Activated CD4-positive, CD25-positive, alpha-beta regulatory T cell treated with anti-CD3 and anti-CD28 coated beads, Interleukin-2, amount 50 U/mL, for 72 hours (primary cell): ENCODE results near the gene OR10A7.
"Not testable (repeated sequence)": the region's sequence is repeated elsewhere in the genome, so short reads cannot be mapped to it uniquely, and the experiment has no call there.

Experiments
- DNase-seq: peaks from one replicate; pipeline ENCODE4 v3.0.0; 2021

The OR10A7 gene, protein sequence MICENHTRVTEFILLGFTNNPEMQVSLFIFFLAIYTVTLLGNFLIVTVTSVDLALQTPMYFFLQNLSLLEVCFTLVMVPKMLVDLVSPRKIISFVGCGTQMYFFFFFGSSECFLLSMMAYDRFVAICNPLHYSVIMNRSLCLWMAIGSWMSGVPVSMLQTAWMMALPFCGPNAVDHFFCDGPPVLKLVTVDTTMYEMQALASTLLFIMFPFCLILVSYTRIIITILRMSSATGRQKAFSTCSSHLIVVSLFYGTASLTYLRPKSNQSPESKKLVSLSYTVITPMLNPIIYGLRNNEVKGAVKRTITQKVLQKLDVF

DNA sequence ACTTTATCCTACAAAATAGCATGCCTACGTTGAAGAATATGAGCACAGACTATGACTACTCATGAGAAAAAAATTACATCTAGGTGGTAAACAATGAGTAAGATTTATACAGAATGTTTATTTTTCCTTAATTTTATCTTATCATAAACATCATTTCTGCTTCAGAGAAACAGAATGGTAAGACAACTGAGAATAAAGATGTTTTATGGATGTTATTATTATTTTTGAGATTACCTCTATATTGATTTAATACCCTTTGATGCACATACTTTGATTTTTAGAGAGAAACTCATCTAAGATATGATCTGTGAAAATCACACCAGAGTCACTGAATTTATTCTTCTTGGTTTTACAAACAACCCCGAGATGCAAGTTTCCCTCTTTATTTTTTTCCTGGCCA lies at the start of gene OR10A7:
OR10A7 (plus strand) TSS at position 301 of the 400 bp plus-strand sequence; CDS start at position 301, 0 bp downstream.
- DNase-seq: no peak

DNA sequence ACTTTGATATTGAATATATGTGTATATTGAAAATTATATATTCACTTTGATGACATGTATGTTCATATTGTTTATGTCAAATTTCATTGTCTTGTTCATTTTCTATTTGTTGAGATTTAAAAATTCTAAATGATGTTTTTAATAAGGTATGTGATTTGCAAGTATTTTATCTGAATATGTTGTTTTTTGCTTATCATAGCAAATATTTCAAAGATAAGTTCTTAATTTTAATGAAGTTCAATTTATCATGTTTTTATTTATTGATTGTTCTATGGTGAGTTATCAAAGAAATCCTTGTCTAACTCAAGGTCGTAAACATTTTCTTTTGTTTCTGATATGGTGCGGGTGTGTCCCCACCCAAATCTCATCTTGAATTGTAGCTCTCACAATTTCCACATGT lies 49.4 kb upstream of the OR10A7 start:
- DNase-seq: no peak

DNA sequence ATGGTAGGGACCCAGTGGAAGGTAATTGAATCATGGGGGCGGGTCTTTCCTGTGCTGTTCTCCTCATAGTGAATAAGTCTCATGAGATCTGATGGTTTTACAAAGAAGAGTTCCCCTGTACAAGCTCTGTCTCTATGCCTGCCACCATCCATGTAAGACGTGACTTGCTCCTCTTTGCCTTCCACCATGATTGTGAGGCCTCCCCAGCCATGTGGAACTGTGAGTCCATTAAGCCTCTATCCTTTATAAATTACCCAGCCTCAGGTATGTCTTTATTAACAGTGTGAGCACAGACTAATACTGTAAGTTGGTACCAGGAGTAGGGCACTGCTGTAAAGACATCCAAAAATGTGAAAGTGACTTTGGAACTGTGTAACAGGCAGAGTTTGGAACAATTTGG lies 49.0 kb upstream of the OR10A7 start:
- not testable (repeated sequence) for DNase-seq

DNA sequence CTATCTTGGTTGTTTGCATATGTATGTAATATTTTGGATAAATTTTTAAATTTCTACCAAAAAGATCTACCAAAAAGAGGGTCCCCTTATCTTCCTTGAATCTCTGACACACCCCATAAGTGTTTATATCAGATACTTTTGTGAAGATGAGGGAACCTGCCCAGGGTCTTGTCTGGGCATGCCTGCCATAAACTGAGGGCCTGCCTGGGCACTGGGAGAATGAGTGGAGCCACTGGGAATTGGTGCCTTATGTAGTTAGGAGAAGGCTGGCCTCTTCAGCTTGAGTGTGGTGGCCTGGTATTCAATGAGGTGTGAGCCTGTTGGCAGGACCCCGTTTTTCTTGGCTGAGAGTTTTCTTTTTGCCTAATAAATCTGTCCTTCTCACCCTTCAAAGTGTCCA lies 48.1 kb upstream of the OR10A7 start:
- no peak for DNase-seq

- no peak for DNase-seq
Observed at GRCh38 chr12:55173456-55173855, 47.4 kb upstream of the OR10A7 start.

- DNase-seq: no peak
Observed at GRCh38 chr12:55188573-55188972, 32.3 kb upstream of the OR10A7 start.

DNA sequence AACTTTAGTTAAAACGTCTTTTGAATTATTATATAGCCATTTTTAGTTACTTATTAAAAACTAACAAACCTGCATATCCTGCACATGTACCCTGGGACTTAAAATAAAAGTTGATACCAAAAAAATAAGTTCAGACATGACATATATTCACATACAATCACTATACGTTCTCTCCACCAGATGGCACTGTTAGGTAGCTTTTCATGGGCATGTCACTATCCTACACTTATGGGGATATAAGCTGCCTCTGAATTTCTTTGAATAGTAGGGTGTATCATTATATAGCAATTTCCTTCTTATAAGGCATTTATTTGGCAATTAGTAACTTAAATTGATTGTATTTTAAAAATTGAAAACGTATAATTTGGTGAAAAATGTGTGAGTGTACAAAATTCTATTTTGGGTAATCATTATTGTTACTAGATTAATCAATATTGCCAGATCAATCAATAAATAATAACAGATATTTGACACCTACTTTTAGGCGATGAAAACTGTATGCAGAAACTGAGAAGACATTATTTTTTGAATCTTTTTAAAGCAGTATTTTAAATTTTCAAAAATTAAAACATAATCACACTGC lies 31.8 kb upstream of the OR10A7 start:
- no peak for DNase-seq

- no peak for DNase-seq
Observed at GRCh38 chr12:55194382-55194781, 26.4 kb upstream of the OR10A7 start.

GRCh38 chr12:55226523-55226922 lies 5.7 kb downstream of the OR10A7 start:
- no peak for DNase-seq

DNA sequence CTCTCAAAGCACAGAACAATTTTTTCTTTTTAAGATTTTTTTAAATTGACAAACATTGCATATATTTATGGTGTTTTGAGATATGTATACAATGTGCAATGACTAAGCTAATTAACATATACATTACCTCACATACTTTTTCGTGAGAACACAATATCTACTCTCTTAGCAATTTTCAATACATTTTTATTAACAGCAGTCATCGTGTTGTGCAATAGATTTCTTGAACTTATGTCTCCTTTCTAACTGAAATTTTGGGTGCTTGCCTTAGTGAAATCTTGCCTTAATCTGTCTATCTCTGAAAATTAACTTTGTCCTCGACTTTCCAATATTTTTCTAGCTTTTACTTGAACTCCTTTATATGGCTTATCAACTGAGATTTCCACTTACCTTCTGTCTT lies 6.8 kb downstream of the OR10A7 start:
- no peak for DNase-seq

DNA sequence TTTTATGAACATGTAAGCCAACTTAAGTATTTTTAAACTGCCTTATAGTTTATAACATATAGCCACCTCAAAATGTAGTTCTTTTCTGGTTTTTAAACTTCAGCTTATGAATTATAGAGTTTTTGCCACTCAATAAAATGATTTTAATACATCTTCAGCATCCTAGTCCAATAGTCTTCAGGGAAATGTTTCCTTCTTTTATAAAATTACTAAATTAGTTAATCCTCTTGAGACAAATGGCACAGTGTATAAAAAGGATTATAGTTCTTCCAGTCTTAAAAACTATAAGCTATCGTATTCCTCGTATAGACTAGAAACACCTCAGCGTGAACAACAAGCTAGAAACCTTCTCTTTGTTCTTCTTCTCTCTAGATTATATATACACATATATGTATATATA lies 23.5 kb downstream of the OR10A7 start, which contains the start of gene OR6C74:
OR6C74 (plus strand) TSS at position 301 of the 400 bp plus-strand sequence. CDS start 2,679 bp downstream, outside the sequence.
- no peak for DNase-seq

GRCh38 chr12:55246159-55246558 lies 25.3 kb downstream of the OR10A7 start:
- DNase-seq: no peak

DNA sequence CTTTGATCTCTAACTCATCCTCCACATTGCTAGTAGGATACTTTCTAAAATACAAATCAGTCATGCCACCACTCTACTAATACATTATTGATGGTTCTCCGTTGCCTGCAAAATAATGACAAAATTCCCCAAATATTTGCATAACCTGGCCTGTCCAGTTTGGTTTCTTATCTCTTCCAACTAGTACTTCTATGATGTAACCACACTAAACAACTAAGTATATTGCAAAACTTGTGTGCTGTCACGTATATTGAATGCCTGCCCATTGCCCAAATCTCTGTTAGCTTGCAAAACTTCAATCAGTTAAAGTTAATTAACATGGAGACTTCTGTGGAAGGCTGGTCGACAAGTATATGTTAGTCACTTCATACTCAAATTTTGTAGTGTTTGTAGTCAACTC lies 30.1 kb downstream of the OR10A7 start:
- no peak for DNase-seq

DNA sequence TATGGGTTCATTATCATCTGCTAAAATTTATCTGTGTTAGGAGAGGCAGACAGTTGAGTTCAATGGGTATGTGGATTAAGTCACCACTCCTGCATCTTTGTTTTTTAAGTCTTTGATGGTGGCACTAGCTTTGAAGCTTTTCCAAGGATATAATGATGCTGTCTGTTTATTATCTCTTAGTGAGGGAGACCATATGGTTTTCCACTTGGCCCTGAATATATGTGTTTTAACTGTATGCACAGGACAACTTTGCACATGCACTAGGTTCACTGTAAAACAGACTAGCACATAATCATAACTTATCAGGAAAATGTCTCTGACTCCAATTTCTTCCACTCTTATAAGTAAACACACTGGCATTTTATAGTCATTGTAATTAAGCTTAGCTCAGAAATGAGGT lies 32.5 kb downstream of the OR10A7 start:
- no peak for DNase-seq

DNA sequence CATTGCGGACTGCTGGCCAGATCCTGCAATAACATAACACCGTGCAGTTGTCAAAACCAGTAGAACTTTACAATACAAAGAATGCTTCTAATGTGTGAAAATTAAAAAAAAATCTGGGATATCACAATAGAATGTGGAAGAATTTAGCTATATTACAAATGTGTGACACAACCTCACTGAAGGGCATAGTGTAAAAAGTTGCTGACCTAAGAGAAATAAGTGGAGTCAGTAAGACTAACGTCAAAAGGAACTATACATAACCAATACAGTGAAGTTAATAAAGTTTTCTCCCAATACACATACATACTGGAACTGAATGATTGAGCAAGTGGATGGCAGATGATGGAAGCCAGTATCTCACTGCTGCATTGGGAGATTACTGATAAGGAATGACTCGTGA lies 36.0 kb downstream of the OR10A7 start:
- DNase-seq: no peak

DNA sequence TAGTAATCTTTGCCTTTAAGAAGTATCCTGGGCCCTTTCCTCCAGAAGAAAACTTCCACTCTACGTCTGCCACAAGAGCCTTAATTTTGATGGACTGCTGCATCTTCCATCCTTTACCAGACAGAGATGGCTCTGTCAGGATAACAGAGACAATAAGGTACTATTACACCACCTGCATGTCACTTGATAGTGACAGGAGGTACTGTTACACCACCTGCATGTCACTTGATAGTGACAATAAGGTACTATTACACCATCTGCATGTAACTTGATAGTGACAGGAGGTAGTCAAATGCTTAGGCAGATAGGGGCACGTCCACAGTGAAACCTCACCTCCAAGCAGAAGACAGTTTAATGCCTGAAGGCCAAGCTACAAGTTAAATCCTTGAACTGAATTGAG lies 37.5 kb downstream of the OR10A7 start:
- DNase-seq: no peak
